ENCODE data around the gene CD37.

DNA sequence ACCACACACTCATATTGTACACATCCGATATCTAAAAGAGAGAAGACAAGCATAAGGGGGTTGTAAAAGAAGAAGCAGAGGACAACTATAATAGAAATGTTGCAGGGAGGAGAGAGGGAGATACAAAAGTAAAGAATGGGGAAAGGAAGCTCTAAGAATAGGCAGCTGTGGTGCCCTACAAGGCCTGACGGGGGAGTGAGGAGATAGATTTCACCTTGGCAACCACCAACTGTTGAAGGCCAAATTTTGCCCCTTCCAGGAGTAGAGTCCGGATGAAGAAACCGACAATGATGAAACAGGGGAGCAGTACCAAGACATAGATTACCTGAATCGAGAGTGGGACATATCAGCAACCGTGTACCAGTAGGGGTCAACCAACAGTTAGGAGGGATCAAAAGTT, 26.1 kb upstream of the CD37 start:
- TF ChIP-seq OSR1 (CRISPR knock-in tag; IDR thresholded peaks at IDR 0.05): no peak
- no peak for TF ChIP-seq RARB (CRISPR knock-in tag; IDR thresholded peaks at IDR 0.05)

All from SK-N-SH treated with all-trans-retinoic acid at 6 μM for 48 hours (cell line).